RPMI7951 (cell line): ENCODE measurements around the gene SIAH3. TPM values are rescaled to one million over a fixed set of nuclear protein-coding genes. Genes with fewer than 3 reads are reported as not detected.
"Not testable (repeated sequence)": the region's sequence is repeated elsewhere in the genome, so short reads cannot be mapped to it uniquely, and the experiment has no call there.

Source experiments
- DNase-seq: peaks from one replicate; pipeline ENCODE4 v3.0.0-alpha.2; 2012; ENCODE audit warnings: low read depth
- total RNA-seq: library from RNA; depleted of rRNA; stranded (reverse); fragments of >200 nt; shearing (Covaris generic); gene quantifications from 2 replicates; pipeline ENCODE4 v1.2.3, GENCODE V29; 2014

SIAH3 gene
- total RNA-seq, 1 experiment from 2014 or later, result not detected

GRCh38 chr13:45783346-45784043, 68.1 kb downstream of the SIAH3 start:
- DNase-seq, result no peak

- DNase-seq, result no peak
Observed at GRCh38 chr13:45782327-45783045, 69.1 kb downstream of the SIAH3 start.

DNA sequence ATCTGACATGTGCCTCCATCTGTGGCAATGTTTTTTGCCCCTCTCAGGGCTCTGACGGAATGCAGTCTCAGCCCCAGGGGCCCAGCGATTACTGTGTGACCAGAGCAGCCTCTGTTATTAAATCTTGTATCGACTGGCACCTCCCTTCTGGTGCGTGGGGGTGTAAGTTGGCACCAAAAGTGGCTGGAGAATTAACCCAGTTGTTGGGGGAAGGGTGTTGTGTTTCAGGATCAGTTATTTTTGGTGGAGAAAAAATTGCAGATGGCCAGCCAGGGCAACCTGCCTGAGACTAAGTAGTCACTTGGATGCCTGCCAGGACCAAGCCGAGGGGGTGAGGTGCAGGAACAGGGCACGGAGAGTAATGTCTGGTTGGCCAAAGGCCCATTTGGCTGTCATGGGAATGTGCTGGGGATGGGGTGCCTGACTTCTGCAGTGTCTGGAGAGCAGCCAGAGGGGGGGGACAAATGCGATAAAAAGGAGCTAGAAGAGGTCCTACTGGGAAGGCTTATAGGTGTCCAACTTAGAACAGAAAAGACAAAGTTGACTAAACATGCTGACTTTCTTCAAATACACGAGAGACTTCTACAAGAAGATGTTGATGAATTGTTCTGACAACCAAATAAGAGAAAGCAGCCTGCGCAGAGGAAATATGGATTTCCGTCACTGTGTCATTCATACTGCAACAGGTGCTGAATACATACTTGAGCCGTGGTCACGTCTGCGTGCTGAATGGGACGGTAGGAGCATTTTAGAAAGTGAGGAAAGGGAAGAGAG, 69.8 kb downstream of the SIAH3 start:
- DNase-seq, result peak; percentile 16

DNA sequence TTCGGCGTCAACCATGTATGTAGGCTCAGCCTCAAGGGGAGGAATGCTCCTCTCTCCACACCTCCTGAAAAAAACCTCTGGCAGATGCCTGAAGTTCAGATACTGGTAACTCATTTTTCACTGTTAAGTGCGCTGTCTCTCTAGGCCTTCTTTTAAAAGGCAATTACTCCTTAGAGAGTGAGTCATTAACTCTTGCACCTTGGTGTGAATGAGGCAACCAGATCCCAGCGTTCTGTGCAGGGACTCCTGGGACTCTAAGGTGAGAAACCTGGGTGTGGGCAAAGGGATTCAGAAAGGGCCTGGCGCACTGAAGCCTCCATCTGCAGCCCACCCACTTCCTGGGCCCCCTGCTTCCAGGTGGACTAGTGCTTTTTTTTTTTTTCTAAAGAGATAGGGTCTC, 71.7 kb downstream of the SIAH3 start:
- no peak for DNase-seq

GRCh38 chr13:45778882-45779281, 72.7 kb downstream of the SIAH3 start:
- DNase-seq, result no peak

DNA sequence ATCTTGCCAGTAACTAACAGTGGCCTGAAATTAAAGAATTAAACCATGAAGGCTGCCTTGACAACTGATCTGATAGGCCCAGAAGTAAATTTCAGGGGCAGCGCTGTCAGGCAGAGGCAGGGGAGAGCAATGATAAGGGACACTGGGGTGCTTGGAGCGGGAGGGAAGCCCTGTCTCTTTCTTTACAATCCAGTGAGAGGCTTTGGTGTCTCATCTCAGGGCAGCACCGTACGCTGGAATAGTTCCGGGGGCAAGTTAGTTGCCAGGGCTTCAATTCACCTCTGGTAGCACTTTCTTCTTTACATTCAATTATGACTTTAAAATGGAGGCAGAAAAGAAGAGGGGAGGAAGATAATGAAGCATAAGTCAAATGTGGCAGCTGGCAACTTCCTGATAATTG, 74.8 kb downstream of the SIAH3 start:
- no peak for DNase-seq

DNA sequence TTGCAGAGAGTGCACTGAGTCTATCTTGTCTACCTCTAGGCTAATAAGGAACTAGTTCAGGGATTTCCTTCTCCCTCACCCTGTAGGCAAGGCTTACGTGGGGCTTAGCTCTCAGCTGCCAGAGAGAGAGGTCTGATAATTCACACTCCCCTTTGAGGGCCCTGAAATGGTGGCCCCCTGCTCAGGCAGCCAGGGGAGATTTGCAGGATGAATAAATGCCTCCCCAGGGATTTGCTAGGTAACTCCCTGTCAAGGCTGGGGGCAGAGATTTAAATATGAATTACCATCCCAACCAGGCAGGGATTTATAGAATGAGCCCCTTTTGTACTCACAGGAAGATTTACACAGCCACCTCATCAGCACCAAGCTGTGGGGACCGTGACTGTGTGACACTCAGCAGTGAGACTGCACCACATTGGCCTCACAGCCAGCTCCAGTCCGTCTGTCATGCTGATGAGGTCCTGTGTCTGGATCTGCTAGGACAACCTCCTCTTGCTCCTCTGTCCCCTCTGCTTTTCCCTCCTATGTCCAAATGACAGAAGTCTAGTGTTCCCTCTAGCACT, 76.1 kb downstream of the SIAH3 start:
- no peak for DNase-seq

DNA sequence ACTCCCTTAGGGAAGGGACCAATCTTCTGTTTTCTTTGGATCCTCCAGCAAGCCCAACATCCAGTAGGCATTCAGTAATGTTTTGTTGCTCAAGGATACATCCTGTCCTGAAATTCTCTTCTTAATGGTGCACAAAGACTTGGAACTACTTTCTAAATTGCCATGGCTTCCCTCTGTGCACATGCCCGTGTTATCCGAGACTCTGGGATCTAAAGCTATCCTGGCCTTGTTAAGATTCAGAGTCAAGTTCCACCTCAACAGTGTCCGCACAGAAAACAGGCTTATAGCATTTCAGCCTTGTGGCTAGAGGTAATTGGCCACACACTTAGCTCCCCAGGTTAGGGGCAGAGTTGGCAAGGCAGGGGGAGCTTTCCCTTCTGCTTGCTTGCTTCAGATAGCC, 77.6 kb downstream of the SIAH3 start:
- DNase-seq, result no peak

GRCh38 chr13:45773236-45773635, 78.3 kb downstream of the SIAH3 start:
- no peak for DNase-seq

DNA sequence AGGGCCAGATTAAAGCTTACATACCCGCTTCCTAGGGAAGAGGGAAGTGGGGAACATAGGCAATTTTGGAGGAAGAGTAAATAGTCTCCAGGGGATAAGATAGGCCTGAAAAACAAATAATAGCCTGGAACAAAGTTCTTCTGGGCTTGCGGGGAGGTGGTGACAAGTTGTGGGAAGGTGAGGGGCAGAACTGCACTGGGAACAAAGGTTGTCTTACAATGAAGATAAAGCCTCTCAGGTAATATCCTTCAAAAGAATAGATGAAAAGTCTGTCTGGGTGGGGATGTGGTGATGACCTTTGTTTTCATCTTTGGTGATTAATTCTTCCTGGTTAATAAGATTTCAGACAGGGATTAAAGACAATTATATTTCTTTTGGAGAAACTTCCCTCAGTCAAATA, 80.7 kb downstream of the SIAH3 start:
- DNase-seq, result no peak

DNA sequence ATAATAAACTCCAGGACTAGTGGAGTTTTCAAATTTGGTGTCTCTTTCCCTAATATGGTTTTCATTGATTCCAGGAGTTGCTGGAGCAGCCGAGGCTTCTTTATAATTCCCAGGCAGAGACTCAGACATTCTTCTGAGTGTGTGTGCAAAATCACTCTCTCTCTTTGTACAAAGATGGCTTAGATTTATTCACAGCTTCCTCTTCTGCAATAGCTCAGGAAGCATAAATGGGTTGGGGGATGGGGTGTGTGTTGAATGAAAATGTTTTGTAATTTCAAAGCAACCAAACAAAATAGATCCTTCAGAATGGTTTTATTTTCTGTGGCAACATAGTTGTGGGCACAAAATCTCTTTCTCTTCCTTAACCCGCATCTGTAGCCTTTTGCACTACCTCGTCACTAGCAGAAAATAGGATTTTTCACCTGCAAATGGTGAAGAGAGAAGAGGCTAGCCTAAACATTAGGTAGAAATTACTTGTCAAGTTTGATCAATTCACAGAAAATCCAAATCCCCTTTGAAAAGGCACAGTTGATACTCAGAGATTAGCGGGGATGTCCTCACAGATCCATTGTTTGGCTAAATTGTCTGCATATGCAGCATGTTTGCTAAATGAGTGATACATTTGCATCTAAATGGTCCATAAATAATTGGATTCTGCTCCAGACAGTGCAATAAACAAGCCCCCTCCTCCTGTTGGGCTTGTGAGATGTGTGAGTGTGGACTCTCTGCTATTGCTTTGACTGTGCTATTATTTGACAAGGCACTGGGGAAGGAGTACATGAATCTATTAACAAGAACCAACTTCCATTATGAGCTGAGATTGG, 82.7 kb downstream of the SIAH3 start:
- no peak for DNase-seq

DNA sequence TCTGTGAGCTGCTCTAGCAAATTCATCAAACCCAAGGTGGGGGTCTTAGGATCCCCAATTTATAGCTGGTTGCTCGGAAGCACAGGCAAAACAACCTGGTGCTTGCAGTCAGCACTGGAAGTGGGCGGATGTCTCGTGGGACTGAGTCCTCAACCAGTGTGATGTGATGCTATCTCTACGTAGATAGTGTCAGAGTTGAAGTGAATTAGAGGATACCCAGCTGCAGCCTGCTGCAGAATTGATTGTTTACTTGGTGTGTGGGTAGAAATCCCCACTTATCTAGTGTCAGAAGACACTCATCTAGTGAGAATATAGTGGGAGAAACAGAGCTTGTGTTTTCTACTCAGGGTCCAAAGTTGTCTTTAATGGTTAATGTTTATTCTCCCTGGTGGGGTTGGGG, 86.1 kb downstream of the SIAH3 start:
- no peak for DNase-seq

DNA sequence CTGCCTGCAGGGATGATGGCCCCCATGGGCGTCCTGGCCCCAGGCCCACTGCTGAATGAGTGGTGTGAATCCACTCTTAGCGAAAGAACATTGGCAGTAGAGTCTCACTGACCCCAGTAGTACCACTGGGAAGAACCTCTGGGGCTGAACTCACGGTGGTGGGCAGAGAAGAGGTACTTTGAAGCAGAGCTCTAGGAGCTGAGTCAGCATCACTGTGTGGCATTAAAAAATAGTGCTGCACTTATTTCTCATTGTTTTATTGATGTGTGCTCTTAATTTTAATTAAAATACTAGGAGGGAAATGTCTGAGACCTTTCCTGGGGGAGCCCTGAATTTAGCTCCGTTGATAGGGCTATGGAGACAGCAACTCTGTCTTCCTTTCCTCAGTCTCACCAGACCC, 88.1 kb downstream of the SIAH3 start:
- no peak for DNase-seq

- DNase-seq, result not testable (repeated sequence)
Observed at GRCh38 chr13:45757589-45757988, 94.0 kb downstream of the SIAH3 start.

DNA sequence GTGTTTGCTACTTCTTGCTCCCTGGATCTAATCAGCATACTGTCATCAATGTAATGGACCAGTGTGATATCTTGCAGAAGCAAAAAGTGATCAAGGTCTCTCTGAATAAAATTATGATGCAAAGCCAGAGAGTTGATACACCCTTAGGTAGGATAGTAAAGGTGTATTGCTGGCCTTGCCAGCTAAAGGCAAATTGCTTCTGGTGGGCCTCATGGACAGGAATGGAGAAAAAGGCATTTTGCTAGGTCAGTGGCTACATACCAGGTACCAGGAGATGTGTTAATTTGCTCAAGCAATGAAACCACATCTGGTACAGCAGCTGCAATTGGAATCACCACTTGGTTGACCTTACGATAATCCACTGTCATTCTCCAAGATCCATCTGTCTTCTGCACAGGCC, 95.1 kb downstream of the SIAH3 start:
- DNase-seq, result not testable (repeated sequence)

DNA sequence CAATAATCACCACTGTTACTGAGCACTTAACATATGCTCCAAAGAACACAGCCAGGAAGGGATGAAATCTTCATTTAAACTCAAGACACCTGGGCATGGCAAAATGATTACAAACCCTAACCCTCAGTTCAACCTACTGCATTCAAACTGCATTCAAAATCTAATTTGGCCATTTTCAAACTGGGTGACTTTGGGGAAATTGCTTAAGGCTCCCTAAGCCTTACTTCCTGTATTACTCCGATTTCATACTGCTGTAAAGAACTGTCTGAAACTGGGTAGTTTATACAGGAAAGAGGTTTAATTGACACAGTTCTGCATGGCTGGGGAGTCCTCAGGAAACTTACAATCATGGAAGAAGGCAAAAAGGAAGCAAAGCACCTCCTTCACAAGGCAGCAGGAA, 99.0 kb downstream of the SIAH3 start:
- DNase-seq, result no peak

DNA sequence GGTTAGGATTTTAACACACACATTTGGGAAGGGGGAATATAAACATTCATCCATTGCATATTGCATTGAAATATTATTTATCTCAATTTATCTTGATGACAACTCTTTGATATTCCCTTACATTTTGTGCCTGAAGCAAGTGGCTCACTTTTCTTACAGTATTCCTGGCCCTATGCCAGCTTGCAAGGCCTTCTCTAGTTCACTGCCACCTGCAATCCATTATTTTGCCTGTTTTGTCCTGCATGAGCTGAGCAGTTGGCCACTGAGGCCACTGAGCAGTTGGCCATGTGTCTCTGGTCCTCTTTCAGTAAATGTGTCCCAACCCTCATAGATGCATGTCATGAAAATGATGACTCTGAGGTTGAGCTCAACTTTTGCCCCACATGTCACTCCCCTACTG, 99.7 kb downstream of the SIAH3 start:
- DNase-seq, result no peak

- no peak for DNase-seq
Observed at GRCh38 chr13:45750566-45750965, 101.0 kb downstream of the SIAH3 start.

- DNase-seq, result no peak
Observed at GRCh38 chr13:45748941-45749759, 102.4 kb downstream of the SIAH3 start.

DNA sequence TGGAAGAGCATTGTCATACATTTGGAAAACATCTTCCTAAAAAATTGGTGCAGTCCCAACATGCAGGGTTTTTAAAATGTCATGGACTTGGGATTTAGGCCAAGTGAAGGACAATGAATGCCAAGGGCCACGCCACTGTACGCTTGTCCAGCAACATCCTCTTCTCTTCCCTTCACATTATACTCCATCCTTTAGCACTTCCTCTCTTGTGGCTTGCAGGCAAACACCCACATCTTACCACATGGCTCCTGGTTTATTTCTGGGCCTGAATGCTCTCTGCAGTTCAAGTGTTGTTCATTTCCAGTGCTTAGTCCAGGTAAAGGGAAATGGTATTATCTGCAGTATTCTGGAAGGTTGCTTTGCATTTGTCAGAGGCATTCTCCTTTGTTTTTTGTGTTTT, 104.5 kb downstream of the SIAH3 start:
- no peak for DNase-seq

GRCh38 chr13:45744979-45745378, 106.6 kb downstream of the SIAH3 start:
- no peak for DNase-seq
